ENCODE results near the gene EFHC1.

The EFHC1 gene

DNA sequence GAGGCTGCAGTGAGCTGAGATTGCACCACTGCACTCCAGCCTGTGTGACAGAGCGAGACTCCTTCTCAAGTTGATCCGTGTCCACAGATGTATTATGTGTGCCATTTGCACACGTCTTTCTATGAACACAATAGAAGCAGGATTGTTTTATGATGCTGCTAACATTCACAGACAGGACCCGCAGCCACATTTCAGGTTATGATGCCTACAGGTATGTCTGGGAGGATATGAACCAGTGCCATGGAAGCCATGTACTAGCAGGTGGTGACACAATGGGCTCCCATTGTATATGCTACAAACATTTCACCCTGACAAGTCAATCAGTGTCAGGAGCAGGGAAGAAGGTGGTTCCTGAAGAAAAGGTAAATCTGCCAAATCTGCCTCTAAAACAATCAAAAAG, 152.4 kb downstream of the EFHC1 start:
- H3K4me2 ChIP-seq (ENCODE audit: low read depth, low read length, poor library complexity, severe bottlenecking) = peak overlapping the region; percentile 95
- H3K9ac ChIP-seq (ENCODE audit: low read depth, low read length, poor library complexity, severe bottlenecking) = peak overlapping the region; percentile 87
- H3K9me2 ChIP-seq (replicated peaks; ENCODE audit: low read depth, low read length) = no peaks in the 10 kb centered on the region
- H3K36me3 ChIP-seq (ENCODE audit: insufficient read depth, low read length) = no peaks in the 10 kb centered on the region
- peaks cover 81% of the 10 kb centered on the region for H3K4me1 ChIP-seq (ENCODE audit: insufficient read depth, low read length, poor library complexity, severe bottlenecking)
- H3K27me3 ChIP-seq (ENCODE audit: insufficient read depth, low read length, poor library complexity, severe bottlenecking) = no peaks in the 10 kb centered on the region
- peaks cover 91% of the 10 kb centered on the region for H3K79me2 ChIP-seq (ENCODE audit: insufficient read depth, low read length)
- no peaks in the 10 kb centered on the region for H3K9me3 ChIP-seq (ENCODE audit: insufficient read depth, low read depth, low read length)
- peaks cover 75% of the 10 kb centered on the region for H4K20me1 ChIP-seq (ENCODE audit: insufficient read depth, low read length, poor library complexity, severe bottlenecking)
- H2AFZ ChIP-seq (ENCODE audit: low read length) = no peak overlapping the region
- no peaks in the 10 kb centered on the region; the same call in 1 of the 2 replicates for H3F3A ChIP-seq (ENCODE audit: low read depth)
- TF ChIP-seq EZH2phosphoT487 (IDR thresholded peaks at IDR 0.05; ENCODE audit: borderline replicate concordance) = no peak
- TF ChIP-seq, protein P1, sequence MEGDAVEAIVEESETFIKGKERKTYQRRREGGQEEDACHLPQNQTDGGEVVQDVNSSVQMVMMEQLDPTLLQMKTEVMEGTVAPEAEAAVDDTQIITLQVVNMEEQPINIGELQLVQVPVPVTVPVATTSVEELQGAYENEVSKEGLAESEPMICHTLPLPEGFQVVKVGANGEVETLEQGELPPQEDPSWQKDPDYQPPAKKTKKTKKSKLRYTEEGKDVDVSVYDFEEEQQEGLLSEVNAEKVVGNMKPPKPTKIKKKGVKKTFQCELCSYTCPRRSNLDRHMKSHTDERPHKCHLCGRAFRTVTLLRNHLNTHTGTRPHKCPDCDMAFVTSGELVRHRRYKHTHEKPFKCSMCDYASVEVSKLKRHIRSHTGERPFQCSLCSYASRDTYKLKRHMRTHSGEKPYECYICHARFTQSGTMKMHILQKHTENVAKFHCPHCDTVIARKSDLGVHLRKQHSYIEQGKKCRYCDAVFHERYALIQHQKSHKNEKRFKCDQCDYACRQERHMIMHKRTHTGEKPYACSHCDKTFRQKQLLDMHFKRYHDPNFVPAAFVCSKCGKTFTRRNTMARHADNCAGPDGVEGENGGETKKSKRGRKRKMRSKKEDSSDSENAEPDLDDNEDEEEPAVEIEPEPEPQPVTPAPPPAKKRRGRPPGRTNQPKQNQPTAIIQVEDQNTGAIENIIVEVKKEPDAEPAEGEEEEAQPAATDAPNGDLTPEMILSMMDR (conservative IDR thresholded peaks at IDR 0.05; ENCODE audit: low read length) = no peak
- H3K4me3 ChIP-seq (ENCODE audit: low read length, poor library complexity, severe bottlenecking) = peak overlapping the region; percentile 88

DNA sequence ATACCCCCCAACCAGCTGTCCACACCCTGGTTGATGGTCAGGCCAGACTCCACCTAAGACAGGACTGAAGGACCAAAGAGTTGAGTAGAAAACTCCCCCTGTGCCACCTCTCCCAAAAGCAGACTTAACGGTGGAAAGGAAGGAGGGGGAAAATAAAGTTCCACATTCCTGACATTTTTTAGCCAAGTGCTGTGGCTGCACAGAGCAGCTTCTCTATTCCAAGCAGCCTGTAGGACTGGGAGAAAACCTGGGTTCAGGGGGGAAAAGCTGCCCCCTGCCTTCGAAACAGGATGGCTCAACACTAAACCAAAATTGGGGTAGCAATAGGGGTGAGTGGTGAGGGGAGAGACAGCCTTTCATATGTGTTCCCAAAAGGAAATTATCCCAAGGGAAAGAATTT, 153.2 kb downstream of the EFHC1 start:
- TF ChIP-seq EZH2phosphoT487 (IDR thresholded peaks at IDR 0.05; ENCODE audit: borderline replicate concordance) = no peak
- TF ChIP-seq, protein P1 (conservative IDR thresholded peaks at IDR 0.05; ENCODE audit: low read length) = peak; percentile 34
- H3K4me1 ChIP-seq (ENCODE audit: insufficient read depth, low read length, poor library complexity, severe bottlenecking) = peaks cover 79% of the 10 kb centered on the region
- H3K4me2 ChIP-seq (ENCODE audit: low read depth, low read length, poor library complexity, severe bottlenecking) = peak overlapping the region; percentile 95
- H3F3A ChIP-seq (ENCODE audit: low read depth) = no peaks in the 10 kb centered on the region
- H3K27me3 ChIP-seq (ENCODE audit: insufficient read depth, low read length, poor library complexity, severe bottlenecking) = no peaks in the 10 kb centered on the region
- H2AFZ ChIP-seq (ENCODE audit: low read length) = no peak overlapping the region
- peak overlapping the region; percentile 87 for H3K9ac ChIP-seq (ENCODE audit: low read depth, low read length, poor library complexity, severe bottlenecking)
- H3K36me3 ChIP-seq (ENCODE audit: insufficient read depth, low read length) = no peaks in the 10 kb centered on the region
- H4K20me1 ChIP-seq (ENCODE audit: insufficient read depth, low read length, poor library complexity, severe bottlenecking) = peaks cover 71% of the 10 kb centered on the region
- H3K79me2 ChIP-seq (ENCODE audit: insufficient read depth, low read length) = peaks cover 83% of the 10 kb centered on the region
- H3K4me3 ChIP-seq (ENCODE audit: low read length, poor library complexity, severe bottlenecking) = peak overlapping the region; percentile 88
- H3K9me3 ChIP-seq (ENCODE audit: insufficient read depth, low read depth, low read length) = no peaks in the 10 kb centered on the region
- no peaks in the 10 kb centered on the region for H3K9me2 ChIP-seq (replicated peaks; ENCODE audit: low read depth, low read length)

Data from Loucy (cell line).